HG03432 (cell line): Measurements from ENCODE around the gene FGGY.
"Not testable (repeated sequence)": the region's sequence is repeated elsewhere in the genome, so short reads cannot be mapped to it uniquely, and the experiment has no call there.

ENCODE experiments used
- ATAC-seq: cut with Tn5 transposase; IDR thresholded peaks from one replicate; pipeline ENCODE4 v1.9.1; 2021; ENCODE audit warnings: mild to moderate bottlenecking, moderate library complexity; ENCODE audit not compliant: unreplicated experiment

FGGY gene

GRCh38 chr1:59296358-59297256 is at the start of gene FGGY:
Gene FGGY (plus strand): TSS chr1:59297094. CDS start chr1:59321550, 24,456 bp downstream.
- peak; percentile 95 for ATAC-seq

- ATAC-seq = no peak
Measured at GRCh38 chr1:59248758-59249157, 48.1 kb upstream of the FGGY start.

DNA sequence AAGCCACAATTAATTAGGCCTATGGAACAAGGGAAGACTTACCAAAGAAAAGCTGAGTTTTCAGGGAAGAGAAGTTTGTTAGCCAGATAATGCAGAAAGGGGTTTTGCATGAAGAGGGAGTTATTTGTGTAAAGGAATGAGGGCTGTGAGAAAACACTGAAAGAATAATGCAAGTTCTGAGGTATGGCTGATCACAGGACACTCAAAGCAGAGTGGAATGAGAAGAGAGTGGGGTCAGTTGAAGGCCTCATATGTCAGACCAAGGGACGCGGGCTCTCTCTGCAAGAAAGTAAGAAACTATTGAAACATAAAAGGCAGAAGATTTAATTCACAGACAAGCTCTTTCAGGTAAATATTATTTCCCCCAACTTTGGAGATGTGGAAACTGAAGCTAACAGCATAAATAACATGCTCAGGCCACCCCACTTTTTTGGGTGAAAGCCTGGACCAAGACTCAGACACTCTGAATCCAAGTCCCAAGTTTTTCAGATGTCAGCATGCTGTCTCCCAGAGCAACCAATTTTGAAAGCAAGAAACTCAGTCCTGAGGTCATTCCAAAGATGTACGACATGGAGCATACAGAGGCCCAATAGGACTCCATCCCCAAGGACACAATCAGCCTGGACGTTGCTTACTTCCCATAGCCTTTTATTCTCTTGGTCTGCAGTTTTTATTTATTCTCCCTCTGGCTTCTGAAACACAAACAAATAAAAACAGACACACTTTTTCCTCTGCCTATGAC is 47.3 kb upstream of the FGGY start:
- no peak for ATAC-seq

DNA sequence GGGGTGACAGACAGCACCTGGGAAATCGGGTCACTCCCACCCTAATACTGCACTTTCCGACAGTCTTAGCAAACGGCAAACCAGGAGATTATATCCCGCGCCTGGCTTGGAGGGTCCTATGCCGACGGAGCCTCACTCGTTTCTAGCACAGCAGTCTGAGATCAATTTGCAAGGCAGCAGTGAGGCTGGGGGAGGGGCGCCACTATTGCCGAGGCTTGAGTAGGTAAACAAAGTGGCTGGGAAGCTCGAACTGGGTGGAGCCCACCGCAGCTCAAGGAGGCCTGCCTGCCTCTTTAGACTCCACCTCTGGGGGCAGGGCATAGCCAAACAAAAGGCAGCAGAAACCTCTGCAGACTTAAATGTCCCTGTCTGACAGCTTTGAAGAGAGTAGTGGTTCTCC is 45.8 kb upstream of the FGGY start:
- ATAC-seq = not testable (repeated sequence)

GRCh38 chr1:59256429-59256828 is 40.5 kb upstream of the FGGY start:
- not testable (repeated sequence) for ATAC-seq

GRCh38 chr1:59258412-59259032 is 38.4 kb upstream of the FGGY start:
- ATAC-seq = no peak

GRCh38 chr1:59261537-59261936 is 35.4 kb upstream of the FGGY start:
- ATAC-seq = no peak

GRCh38 chr1:59262631-59263030 is 34.3 kb upstream of the FGGY start:
- no peak for ATAC-seq

DNA sequence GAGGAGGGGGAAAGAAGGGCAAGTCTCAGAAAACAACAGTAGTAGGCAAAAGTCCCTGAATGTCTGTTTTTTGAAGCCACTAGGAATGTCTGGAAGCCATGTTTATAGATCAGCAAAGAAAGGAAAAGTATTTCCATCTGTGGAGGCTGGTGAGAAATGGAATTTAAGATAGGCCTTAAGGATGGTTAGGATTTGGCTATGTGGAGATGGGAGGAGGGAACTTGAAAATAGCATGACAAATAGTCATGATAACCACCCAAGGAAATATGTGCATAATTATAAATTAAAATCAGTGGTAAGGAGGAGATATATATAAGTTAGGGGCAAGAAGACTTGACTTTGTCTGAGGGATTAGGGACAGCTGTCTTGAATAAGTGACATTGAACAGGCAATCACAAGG is 33.8 kb upstream of the FGGY start:
- ATAC-seq = no peak

DNA sequence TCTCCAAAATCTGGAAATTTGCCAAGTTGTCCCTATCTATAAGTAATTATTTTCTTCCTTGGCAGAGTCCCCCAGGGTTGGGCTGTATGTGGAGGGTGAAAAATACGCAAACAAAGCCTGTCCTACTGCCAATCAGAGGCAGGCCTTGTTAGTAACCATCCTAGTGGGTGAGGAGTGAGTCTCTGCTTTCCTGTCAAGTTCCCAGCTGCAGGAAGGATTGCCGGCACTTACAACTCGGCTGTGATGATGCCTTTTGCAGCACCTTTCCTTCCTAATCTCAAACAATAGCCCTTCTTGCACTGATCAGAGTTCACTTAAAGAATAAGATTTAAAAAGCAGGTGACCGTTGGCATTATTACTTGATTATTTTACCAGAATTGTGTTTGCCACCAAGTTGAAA is 31.3 kb upstream of the FGGY start:
- ATAC-seq = no peak

DNA sequence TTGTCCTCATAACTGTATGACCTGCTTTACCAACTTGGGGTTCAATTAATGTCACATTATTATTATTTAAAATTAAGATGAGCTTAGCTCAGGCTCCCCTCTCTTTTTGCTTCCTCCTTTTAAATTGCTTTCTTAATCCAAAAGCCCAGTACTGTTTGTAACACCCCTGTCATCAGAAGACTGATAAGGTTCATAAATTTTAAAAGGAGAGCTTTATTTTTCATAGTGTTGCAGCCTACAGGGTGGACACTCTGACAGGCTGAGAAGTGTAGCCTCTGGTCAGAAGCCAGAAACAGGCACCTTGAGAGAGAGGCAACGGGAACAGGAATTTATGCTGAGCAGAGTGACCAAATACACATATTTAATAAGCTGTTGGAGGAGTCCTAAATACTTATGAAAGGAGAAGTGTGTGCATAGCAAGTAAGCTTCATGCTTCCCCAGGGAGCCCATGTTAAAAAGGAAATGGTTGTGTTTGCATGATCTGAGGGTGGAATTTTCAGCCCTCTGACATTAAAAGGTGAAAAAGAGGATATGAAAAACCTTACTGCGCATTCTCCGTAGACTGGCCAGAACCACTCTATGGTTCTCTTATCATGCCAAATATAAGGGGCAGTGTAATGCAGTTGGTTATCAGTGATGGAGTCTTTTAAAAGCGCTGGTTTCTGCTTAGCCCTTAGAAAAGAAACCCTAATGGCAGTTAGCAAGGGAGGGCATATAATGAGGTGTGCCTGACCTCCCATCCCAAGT is 30.5 kb upstream of the FGGY start:
- peak; percentile 91 for ATAC-seq

DNA sequence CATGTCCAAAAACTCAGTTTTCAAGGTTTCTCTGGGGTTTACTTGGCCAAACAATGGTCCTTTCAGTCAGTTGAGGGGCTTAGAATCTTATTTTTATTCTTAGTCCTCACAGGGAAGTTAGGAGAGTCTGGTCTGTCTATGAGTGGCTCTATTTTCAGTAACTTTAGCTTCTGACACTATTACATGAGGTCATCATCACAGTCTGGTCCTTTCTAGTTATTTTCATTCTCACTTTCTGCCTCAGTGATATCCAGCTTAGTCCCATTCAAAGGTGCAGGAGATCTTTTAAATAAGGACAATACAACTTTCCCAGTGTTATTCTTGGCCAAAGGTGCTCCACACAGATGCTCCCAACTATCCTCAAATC is 30.0 kb upstream of the FGGY start:
- peak; percentile 58 for ATAC-seq

DNA sequence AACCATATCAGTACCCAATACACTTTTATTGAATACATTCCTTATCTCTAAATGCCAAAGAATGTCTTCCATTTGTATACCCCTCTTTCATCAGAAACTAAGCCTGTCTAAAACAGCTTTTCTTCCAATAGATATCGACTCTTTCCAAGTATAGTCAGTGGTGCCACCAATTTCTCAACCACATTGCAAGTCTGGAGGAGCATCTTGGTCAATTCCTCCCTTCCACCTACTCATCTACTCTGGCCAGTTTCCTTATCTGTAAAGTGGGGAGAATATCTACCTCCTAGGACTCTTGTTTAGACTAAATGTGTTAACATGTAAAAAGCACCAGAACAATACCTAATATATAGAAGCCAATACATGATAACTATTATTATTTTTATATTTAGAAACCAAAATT is 28.5 kb upstream of the FGGY start:
- no peak for ATAC-seq

GRCh38 chr1:59271561-59272260 is 25.2 kb upstream of the FGGY start:
- ATAC-seq = no peak

- peak; percentile 87 for ATAC-seq
Measured at GRCh38 chr1:59272507-59272906, 24.4 kb upstream of the FGGY start.

DNA sequence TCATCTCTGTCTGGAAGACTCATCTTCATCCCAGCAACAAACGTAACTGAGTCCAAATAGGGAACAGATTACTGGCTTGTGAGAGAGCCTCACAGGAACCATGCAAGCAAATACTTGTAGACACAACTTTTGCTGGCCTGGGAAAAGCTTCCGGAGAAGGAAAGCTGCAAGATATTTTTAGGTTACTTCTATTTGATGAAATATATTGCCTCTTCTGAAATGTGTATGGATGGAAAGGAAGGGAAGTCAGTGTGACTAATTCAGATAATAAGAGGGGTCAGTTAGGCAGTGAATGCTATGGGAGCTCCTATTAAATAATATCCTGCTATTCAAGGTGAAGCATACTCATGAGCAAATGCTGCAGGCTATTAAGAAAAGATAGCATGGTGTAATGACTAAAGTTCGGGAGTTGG is 20.4 kb upstream of the FGGY start:
- no peak for ATAC-seq

DNA sequence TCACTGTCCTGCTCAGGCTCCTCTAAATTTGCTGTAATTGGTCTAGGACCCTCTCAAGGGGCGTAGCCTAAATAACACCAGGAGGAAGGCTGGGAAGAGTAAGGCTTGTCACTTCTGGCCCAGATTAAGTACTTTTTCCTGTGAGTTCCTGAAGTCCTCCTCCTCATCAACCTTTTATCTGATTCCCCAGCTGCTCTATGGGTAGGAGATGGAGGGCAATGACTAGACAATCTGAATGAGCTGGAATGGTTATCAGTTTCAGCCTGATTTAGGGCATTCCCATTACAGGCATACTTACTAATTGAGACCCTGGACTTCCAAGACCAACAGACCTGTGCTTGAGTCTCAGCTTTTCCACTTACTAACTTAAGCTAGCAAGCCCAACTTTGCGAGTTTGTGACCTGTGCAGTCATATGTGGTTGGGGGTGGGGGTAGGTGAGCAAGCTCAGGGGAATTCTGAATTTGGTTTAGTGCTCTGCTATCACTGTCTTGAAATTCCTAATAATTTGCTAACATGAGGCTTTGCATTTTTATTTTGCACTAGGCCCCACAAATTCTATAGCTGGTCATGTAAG is 18.0 kb upstream of the FGGY start:
- no peak for ATAC-seq

DNA sequence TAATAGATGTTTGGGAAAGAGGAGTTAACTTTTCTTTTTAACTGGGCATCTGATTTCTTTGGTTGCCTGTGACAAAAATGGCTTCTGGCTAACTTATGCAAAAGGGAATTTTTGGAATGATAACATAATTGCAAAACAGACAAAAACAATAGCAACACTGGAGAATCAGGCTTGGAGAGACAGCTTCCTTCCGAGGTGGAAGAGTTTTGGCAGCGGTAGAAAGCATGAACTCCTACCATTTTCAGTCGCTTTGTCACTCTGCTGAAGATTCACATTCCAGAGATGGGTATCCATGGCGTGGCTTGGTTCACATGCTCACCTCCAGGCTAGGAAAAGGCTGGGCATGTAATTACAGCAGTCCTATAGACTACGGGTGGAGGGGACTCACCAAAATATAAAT is 17.2 kb upstream of the FGGY start:
- ATAC-seq = no peak

DNA sequence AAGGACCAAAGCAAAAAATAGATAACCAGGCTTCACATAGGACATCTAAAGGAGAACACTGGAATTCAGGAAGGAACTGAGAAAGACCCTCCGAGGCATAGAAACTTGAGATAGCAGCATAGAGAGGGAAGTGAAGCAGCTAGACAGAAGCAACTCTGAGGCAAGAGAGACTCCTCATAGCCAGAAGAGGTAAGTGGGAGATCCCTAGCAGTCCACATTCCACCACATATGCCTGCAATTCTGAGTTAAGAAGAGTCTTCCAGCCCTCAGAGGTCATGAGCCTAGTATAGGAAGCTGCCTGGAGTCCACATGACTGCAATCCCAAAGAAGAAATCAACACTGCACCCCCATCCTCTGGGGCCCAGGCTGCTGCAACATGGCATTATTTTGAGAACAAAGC is 13.9 kb upstream of the FGGY start:
- ATAC-seq = no peak

DNA sequence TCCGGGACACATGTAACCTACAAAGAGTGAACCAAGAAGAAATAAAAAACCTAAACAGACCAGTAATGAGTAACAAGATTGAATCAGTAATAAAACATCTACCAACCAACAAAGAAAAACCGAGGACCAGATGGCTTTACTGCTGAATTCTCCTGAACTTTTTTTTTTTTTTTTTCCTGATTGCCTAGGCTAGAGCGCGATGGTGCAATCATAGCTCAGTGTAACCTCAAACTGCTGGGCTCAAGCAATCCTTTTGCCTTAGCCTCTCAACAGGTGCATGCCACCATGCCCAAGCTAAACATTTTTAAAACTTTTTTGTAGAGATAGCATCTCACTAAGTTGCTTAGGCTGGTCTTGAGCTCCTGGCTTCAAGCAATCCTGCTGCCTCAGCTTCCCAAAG is 11.2 kb upstream of the FGGY start:
- no peak for ATAC-seq
